Endodermal cell (in vitro differentiated cells): Measurements from ENCODE around the gene LPP. TPM values are rescaled to one million over a fixed set of nuclear protein-coding genes. Genes with fewer than 3 reads are reported as not detected.

Experiments used
- DNase-seq: peaks from one replicate; pipeline ENCODE4 v3.0.0-alpha.2; 2017
- H3K27ac ChIP-seq: 2 replicates; pipeline ENCODE4 v1.5.1; 2013; ENCODE audit warnings: mild to moderate bottlenecking, low read depth, low read length, moderate library complexity
- H3K27me3 ChIP-seq: 2 replicates; pipeline ENCODE4 v1.6.1; 2013; ENCODE audit warnings: mild to moderate bottlenecking, low read length, moderate library complexity; ENCODE audit not compliant: insufficient read depth, control insufficient read depth, poor library complexity, severe bottlenecking
- H3K36me3 ChIP-seq: 2 replicates; pipeline ENCODE4 v1.7.0; 2013; ENCODE audit warnings: mild to moderate bottlenecking, low read length, moderate library complexity; ENCODE audit not compliant: control insufficient read depth, insufficient read depth
- H3K4me1 ChIP-seq: one replicate; pipeline ENCODE4 v1.7.0; 2013; ENCODE audit warnings: low read length; ENCODE audit not compliant: control insufficient read depth, insufficient read depth
- H3K4me3 ChIP-seq: 2 replicates; pipeline ENCODE4 v1.5.1; 2013; ENCODE audit warnings: mild to moderate bottlenecking, low read length, moderate library complexity
- H3K9ac ChIP-seq: 2 replicates; pipeline ENCODE4 v1.6.1; 2013; ENCODE audit warnings: mild to moderate bottlenecking, low read length, moderate library complexity; ENCODE audit not compliant: poor library complexity, severe bottlenecking; ENCODE audit errors: extremely low read depth
- H3K9me3 ChIP-seq: 2 replicates; pipeline ENCODE4 v1.6.1; 2013; ENCODE audit warnings: mild to moderate bottlenecking, low read length, moderate library complexity; ENCODE audit not compliant: control insufficient read depth
- H3K27ac Mint-ChIP-seq: 2 replicates; pipeline ENCODE4 v1.8.0; 2020; ENCODE audit warnings: mixed read lengths
- H3K27me3 Mint-ChIP-seq: 2 replicates; pipeline ENCODE4 v1.8.0; 2021; ENCODE audit warnings: mild to moderate bottlenecking, mixed read lengths; ENCODE audit not compliant: insufficient read depth
- H3K36me3 Mint-ChIP-seq: 2 replicates; pipeline ENCODE4 v1.8.0; 2020; ENCODE audit warnings: low read depth, mixed read lengths
- H3K4me1 Mint-ChIP-seq: 2 replicates; pipeline ENCODE4 v1.8.0; 2020; ENCODE audit warnings: mixed read lengths
- H3K4me3 Mint-ChIP-seq: 2 replicates; pipeline ENCODE4 v1.8.0; 2020; ENCODE audit warnings: mild to moderate bottlenecking, moderate library complexity, mixed read lengths
- H3K9me3 Mint-ChIP-seq: 2 replicates; pipeline ENCODE4 v1.8.0; 2020; ENCODE audit warnings: mild to moderate bottlenecking, mixed read lengths
- CTCF ChIP-seq: fragments of 200-600 bp; sonication (generic); conservative IDR thresholded peaks from 2 replicates; pipeline ENCODE4 v1.5.0; 2021; ENCODE audit warnings: antibody characterized with exemption, mild to moderate bottlenecking
- WGBS, 2 experiments: methylation state at CpG; one replicate each; pipeline versions ENCODE4 v1.1.5 to v1.1.7; 2013; ENCODE audit warnings: missing lambda C conversion rate in 2 of 2, mixed read lengths in 1 of 2; ENCODE audit not compliant: insufficient coverage in 1 of 2, insufficient read length in 1 of 2; 5-methylcytosine and 5-hydroxymethylcytosine counted together
- total RNA-seq, 2 donors: library from RNA; stranded (reverse); fragmentation: NEBNext Ultra II Directional in 1 of 2; extraction: Animal tissue kit (Norgen Biotek cat#: 25700) in 1 of 2; gene quantifications; 2 replicates in 1 of 2; 3 replicates in 1 of 2; pipeline ENCODE4 v1.2.1, GENCODE V29; 2021

Gene LPP
- total RNA-seq, 2 donors from 2014 or later, result 78.0 to 105 TPM

- no peaks in the 10 kb centered on the region for H3K9me3 Mint-ChIP-seq
- peaks cover 7% of the 10 kb centered on the region for H3K36me3 Mint-ChIP-seq
- DNase-seq, result no peak
- H3K36me3 ChIP-seq, result peaks cover 39% of the 10 kb centered on the region
- peak; percentile 50 for TF ChIP-seq CTCF
- no peak overlapping the region for H3K9ac ChIP-seq
- H3K4me3 ChIP-seq, result no peak overlapping the region
- H3K27ac Mint-ChIP-seq, result no peak overlapping the region
- no peaks in the 10 kb centered on the region for H3K9me3 ChIP-seq
- 94 to 100% methylated on average over 2 of the region's 2 CpGs for WGBS, 2 experiments
- H3K27me3 Mint-ChIP-seq, result no peaks in the 10 kb centered on the region
- H3K4me3 Mint-ChIP-seq, result no peak overlapping the region
- no peak overlapping the region for H3K27ac ChIP-seq
- H3K4me1 ChIP-seq, result peaks cover 3% of the 10 kb centered on the region
- H3K4me1 Mint-ChIP-seq, result peaks cover 34% of the 10 kb centered on the region
- H3K27me3 ChIP-seq, result no peaks in the 10 kb centered on the region
Measured at GRCh38 chr3:188303286-188303799, 149.4 kb downstream of the LPP start.

- Histone ChIP-seq H3K27ac (no peak overlapping the region), H3K9ac (no peak overlapping the region), H3K27me3 (no peaks in the 10 kb centered on the region), H3K36me3 (peaks cover 39% of the 10 kb centered on the region), H3K4me3 (no peak overlapping the region), H3K4me1 (no peaks in the 10 kb centered on the region), H3K9me3 (no peaks in the 10 kb centered on the region)
- no peak for DNase-seq
- 86 to 100% methylated on average over 1 to 2 of the region's 3 CpGs for WGBS, 2 experiments
- Mint-ChIP-seq H3K27me3 (no peaks in the 10 kb centered on the region), H3K36me3 (peaks cover 7% of the 10 kb centered on the region), H3K9me3 (no peaks in the 10 kb centered on the region), H3K4me1 (peaks cover 33% of the 10 kb centered on the region), H3K4me3 (no peak overlapping the region), H3K27ac (no peak overlapping the region)
- TF ChIP-seq CTCF, result no peak
Measured at GRCh38 chr3:188303823-188304222, 149.9 kb downstream of the LPP start.

- no peak for DNase-seq
- Mint-ChIP-seq H3K4me1 (peaks cover 30% of the 10 kb centered on the region), H3K27me3 (no peaks in the 10 kb centered on the region), H3K4me3 (no peak overlapping the region), H3K27ac (no peak overlapping the region), H3K9me3 (no peaks in the 10 kb centered on the region), H3K36me3 (peaks cover 7% of the 10 kb centered on the region)
- Histone ChIP-seq H3K27me3 (no peaks in the 10 kb centered on the region), H3K4me3 (no peak overlapping the region), H3K36me3 (peaks cover 38% of the 10 kb centered on the region), H3K9ac (no peak overlapping the region), H3K4me1 (peaks cover 4% of the 10 kb centered on the region), H3K27ac (no peak overlapping the region), H3K9me3 (no peaks in the 10 kb centered on the region)
- no peak for TF ChIP-seq CTCF
- WGBS, 2 experiments, result 69 to 90% methylated on average over 1 of the region's 1 CpG
Measured at GRCh38 chr3:188304501-188304900, 150.5 kb downstream of the LPP start.
